Endodermal cell (in vitro differentiated cells): ENCODE results near the gene LCN15. TPM values are rescaled to one million over a fixed set of nuclear protein-coding genes. Genes with fewer than 3 reads are reported as not detected.

Source experiments
- DNase-seq: peaks from one replicate; pipeline ENCODE4 v3.0.0-alpha.2; 2017
- H3K27ac ChIP-seq: 2 replicates; pipeline ENCODE4 v1.5.1; 2013; ENCODE audit warnings: mild to moderate bottlenecking, low read depth, low read length, moderate library complexity
- H3K27me3 ChIP-seq: 2 replicates; pipeline ENCODE4 v1.6.1; 2013; ENCODE audit warnings: mild to moderate bottlenecking, low read length, moderate library complexity; ENCODE audit not compliant: insufficient read depth, control insufficient read depth, poor library complexity, severe bottlenecking
- H3K36me3 ChIP-seq: 2 replicates; pipeline ENCODE4 v1.7.0; 2013; ENCODE audit warnings: mild to moderate bottlenecking, low read length, moderate library complexity; ENCODE audit not compliant: control insufficient read depth, insufficient read depth
- H3K4me1 ChIP-seq: one replicate; pipeline ENCODE4 v1.7.0; 2013; ENCODE audit warnings: low read length; ENCODE audit not compliant: control insufficient read depth, insufficient read depth
- H3K4me3 ChIP-seq: 2 replicates; pipeline ENCODE4 v1.5.1; 2013; ENCODE audit warnings: mild to moderate bottlenecking, low read length, moderate library complexity
- H3K9ac ChIP-seq: 2 replicates; pipeline ENCODE4 v1.6.1; 2013; ENCODE audit warnings: mild to moderate bottlenecking, low read length, moderate library complexity; ENCODE audit not compliant: poor library complexity, severe bottlenecking; ENCODE audit errors: extremely low read depth
- H3K9me3 ChIP-seq: 2 replicates; pipeline ENCODE4 v1.6.1; 2013; ENCODE audit warnings: mild to moderate bottlenecking, low read length, moderate library complexity; ENCODE audit not compliant: control insufficient read depth
- H3K27ac Mint-ChIP-seq: 2 replicates; pipeline ENCODE4 v1.8.0; 2020; ENCODE audit warnings: mixed read lengths
- H3K27me3 Mint-ChIP-seq: 2 replicates; pipeline ENCODE4 v1.8.0; 2021; ENCODE audit warnings: mild to moderate bottlenecking, mixed read lengths; ENCODE audit not compliant: insufficient read depth
- H3K36me3 Mint-ChIP-seq: 2 replicates; pipeline ENCODE4 v1.8.0; 2020; ENCODE audit warnings: low read depth, mixed read lengths
- H3K4me1 Mint-ChIP-seq: 2 replicates; pipeline ENCODE4 v1.8.0; 2020; ENCODE audit warnings: mixed read lengths
- H3K4me3 Mint-ChIP-seq: 2 replicates; pipeline ENCODE4 v1.8.0; 2020; ENCODE audit warnings: mild to moderate bottlenecking, moderate library complexity, mixed read lengths
- H3K9me3 Mint-ChIP-seq: 2 replicates; pipeline ENCODE4 v1.8.0; 2020; ENCODE audit warnings: mild to moderate bottlenecking, mixed read lengths
- CTCF ChIP-seq: fragments of 200-600 bp; sonication (generic); conservative IDR thresholded peaks from 2 replicates; pipeline ENCODE4 v1.5.0; 2021; ENCODE audit warnings: antibody characterized with exemption, mild to moderate bottlenecking
- WGBS, 2 experiments: methylation state at CpG; one replicate each; pipeline versions ENCODE4 v1.1.5 to v1.1.7; 2013; ENCODE audit warnings: missing lambda C conversion rate in 2 of 2, mixed read lengths in 1 of 2; ENCODE audit not compliant: insufficient coverage in 1 of 2, insufficient read length in 1 of 2; 5-methylcytosine and 5-hydroxymethylcytosine counted together
- total RNA-seq, 2 donors: library from RNA; stranded (reverse); fragmentation: NEBNext Ultra II Directional in 1 of 2; extraction: Animal tissue kit (Norgen Biotek cat#: 25700) in 1 of 2; gene quantifications; 2 replicates in 1 of 2; 3 replicates in 1 of 2; pipeline ENCODE4 v1.2.1, GENCODE V29; 2021

The LCN15 gene
- total RNA-seq, 2 donors from 2014 or later = 0.51 to 1.2 TPM

DNA sequence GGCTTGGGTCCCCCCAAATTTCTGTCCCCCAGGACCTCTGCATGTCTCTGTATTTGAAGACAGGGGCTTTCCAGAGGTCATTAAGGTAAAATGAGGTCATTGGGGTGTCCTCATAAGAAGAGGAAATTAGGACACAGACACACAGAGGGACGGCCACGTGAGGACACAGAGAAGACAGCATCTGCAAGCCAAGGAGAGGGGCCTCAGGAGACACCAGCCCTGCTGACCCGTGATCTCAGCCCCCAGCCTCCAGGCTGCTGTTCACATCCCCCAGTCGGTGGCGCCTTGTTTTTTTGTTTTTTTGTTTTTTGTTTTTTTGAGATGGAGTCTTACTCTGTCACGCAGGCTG is 30.7 kb upstream of the LCN15 start:
- Histone ChIP-seq H3K9me3 (no peaks in the 10 kb centered on the region), H3K9ac (no peak overlapping the region), H3K27me3 (no peaks in the 10 kb centered on the region), H3K27ac (no peak overlapping the region), H3K4me3 (no peak overlapping the region), H3K4me1 (peaks cover 25% of the 10 kb centered on the region), H3K36me3 (peaks cover 23% of the 10 kb centered on the region)
- H3K4me1 Mint-ChIP-seq = peaks cover 38% of the 10 kb centered on the region
- TF ChIP-seq CTCF = no peak
- no peak for DNase-seq
- H3K9me3 Mint-ChIP-seq = no peaks in the 10 kb centered on the region
- 91 to 95% methylated on average over 3 to 6 of the region's 6 CpGs for WGBS, 2 experiments
- H3K4me3 Mint-ChIP-seq = no peak overlapping the region
- peaks cover 17% of the 10 kb centered on the region for H3K36me3 Mint-ChIP-seq
- peaks cover 7% of the 10 kb centered on the region for H3K27me3 Mint-ChIP-seq
- H3K27ac Mint-ChIP-seq = no peak overlapping the region

- peaks cover 5% of the 10 kb centered on the region for H3K27me3 Mint-ChIP-seq
Measured at GRCh38 chr9:136794281-136794999, 30.1 kb upstream of the LCN15 start.

DNA sequence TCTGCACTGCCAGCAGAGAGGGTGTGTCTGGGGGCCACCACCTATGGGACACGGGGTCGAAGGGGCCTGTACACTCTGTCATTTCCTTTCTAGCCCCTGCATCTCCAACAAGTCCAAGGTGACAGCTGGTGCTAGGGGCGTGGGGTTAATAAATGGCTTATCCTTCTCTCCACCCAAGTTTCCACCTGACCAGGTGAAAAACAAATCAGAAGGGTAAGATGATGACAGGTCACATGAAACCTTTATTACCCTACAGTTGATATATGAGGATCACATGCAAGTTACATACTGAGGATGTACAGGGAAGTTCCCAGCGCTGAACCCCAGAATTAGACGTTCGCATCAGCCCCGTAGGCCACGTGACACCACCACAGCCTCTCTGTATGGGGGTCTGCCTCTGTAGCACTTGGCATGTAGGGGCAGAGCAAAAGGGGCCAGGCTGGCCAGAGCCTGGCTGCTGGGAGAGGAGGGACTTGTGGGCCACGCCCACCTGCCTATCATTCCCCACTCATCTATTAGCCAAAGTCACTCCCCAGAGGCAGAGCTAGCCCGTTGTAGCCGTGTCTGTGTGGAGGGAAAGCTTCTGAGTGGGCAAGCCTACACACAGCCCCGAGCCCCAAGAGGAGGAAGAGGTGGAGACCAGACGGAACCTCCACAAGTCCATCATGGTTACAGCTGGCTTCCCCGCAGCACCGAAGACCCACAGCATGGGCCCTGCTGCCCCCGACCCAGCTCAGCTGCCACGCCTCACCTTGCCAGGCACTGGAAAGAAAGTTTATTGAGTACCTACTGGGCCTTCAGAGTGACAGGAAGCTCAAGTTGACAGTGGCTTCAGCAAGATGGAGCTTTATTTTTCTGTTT is 29.0 kb upstream of the LCN15 start:
- H3K36me3 Mint-ChIP-seq = peaks cover 17% of the 10 kb centered on the region
- DNase-seq = peak; percentile 70

More at GRCh38 chr9:136794281-136794999, 30.1 kb upstream of the LCN15 start:
- Histone ChIP-seq H3K27ac (no peak overlapping the region), H3K9ac (no peak overlapping the region), H3K36me3 (peaks cover 23% of the 10 kb centered on the region), H3K27me3 (no peaks in the 10 kb centered on the region), H3K9me3 (no peaks in the 10 kb centered on the region), H3K4me3 (no peak overlapping the region), H3K4me1 (peaks cover 26% of the 10 kb centered on the region)
- WGBS, 2 experiments = 94 to 95% methylated on average over 14 of the region's 14 CpGs
- peaks cover 17% of the 10 kb centered on the region for H3K36me3 Mint-ChIP-seq
- H3K4me3 Mint-ChIP-seq = peak overlapping the region; percentile 23
- DNase-seq = peak; percentile 39
- H3K27ac Mint-ChIP-seq = peak overlapping the region; percentile 55
- H3K9me3 Mint-ChIP-seq = no peaks in the 10 kb centered on the region
- H3K4me1 Mint-ChIP-seq = peaks cover 41% of the 10 kb centered on the region
- TF ChIP-seq CTCF = no peak

More for the DNA sequence above, 29.0 kb upstream of the LCN15 start:
- no peak overlapping the region for H3K9ac ChIP-seq
- Mint-ChIP-seq H3K9me3 (no peaks in the 10 kb centered on the region), H3K27me3 (peaks cover 1% of the 10 kb centered on the region), H3K27ac (no peak overlapping the region), H3K4me3 (peak overlapping the region; percentile 35), H3K4me1 (peaks cover 51% of the 10 kb centered on the region)
- no peak overlapping the region for H3K4me3 ChIP-seq
- WGBS, 2 experiments = 90 to 94% methylated on average over 12 to 16 of the region's 17 CpGs
- H3K9me3 ChIP-seq = no peaks in the 10 kb centered on the region
- H3K4me1 ChIP-seq = peaks cover 26% of the 10 kb centered on the region
- H3K27me3 ChIP-seq = no peaks in the 10 kb centered on the region
- peaks cover 23% of the 10 kb centered on the region for H3K36me3 ChIP-seq
- no peak overlapping the region for H3K27ac ChIP-seq
- TF ChIP-seq CTCF = no peak
